HEK293 (cell line): ENCODE results near the gene MYLK.

Experiments used
- CTCF ChIA-PET: fragments of 350-600 bp; formaldehyde crosslinking; extraction: SDS; loops from one replicate; lab custom pipeline; 2021; ENCODE audit warnings: antibody characterized with exemption; lab: Yijun Ruan, JAX
- POLR2A ChIA-PET: fragments of 300-600 bp; formaldehyde crosslinking; extraction: SDS; loops from one replicate; lab custom pipeline; 2020; ENCODE audit warnings: antibody characterized with exemption, inconsistent platforms; lab: Yijun Ruan, JAX
- H3K27ac ChIP-seq: fragments of 200-500 bp; sonication (Bioruptor generic); 2 replicates; pipeline ENCODE4 v1.5.1; 2014; ENCODE audit warnings: low read depth, low read length, control low read depth, inconsistent platforms; ENCODE audit errors: extremely low read depth
- H3K36me3 ChIP-seq, 2 experiments: fragments of 200-500 bp in 1 of 2; sonication (Bioruptor generic) in 1 of 2; 1 replicate in 1 of 2; 2 replicates in 1 of 2; pipeline ENCODE4 v1.5.1; 2014 to 2017; ENCODE audit warnings: inconsistent platforms in 2 of 2, low read length in 2 of 2; ENCODE audit not compliant: control insufficient read depth in 2 of 2, insufficient read depth in 1 of 2
- H3K4me1 ChIP-seq: fragments of 200-500 bp; sonication (Bioruptor generic); 2 replicates; pipeline ENCODE4 v1.5.1; 2014; ENCODE audit warnings: mild to moderate bottlenecking, low read length, inconsistent platforms; ENCODE audit not compliant: control insufficient read depth, insufficient read depth
- H3K4me3 ChIP-seq: 2 replicates; pipeline ENCODE4 v1.5.1; 2011; ENCODE audit warnings: low read depth, mild to moderate bottlenecking, control low read depth, low read length, moderate library complexity
- H3K9me3 ChIP-seq: fragments of 200-500 bp; sonication (Bioruptor generic); 2 replicates; pipeline ENCODE4 v1.5.1; 2014; ENCODE audit warnings: low read depth, low read length, inconsistent platforms; ENCODE audit not compliant: control insufficient read depth, insufficient read depth
- EGR2 ChIP-seq: fragments of 450-650 bp; formaldehyde crosslinking; IDR thresholded peaks from 2 replicates; pipeline ENCODE4 v1.5.1; 2016; ENCODE audit warnings: low read depth, missing biosample characterization, missing genetic modification characterization
- GLI2 ChIP-seq: fragments of 450-650 bp; formaldehyde crosslinking; IDR thresholded peaks from 2 replicates; pipeline ENCODE4; 2017; ENCODE audit warnings: missing biosample characterization, missing genetic modification characterization, low read depth, borderline replicate concordance
- MYNN ChIP-seq: fragments of 450-650 bp; formaldehyde crosslinking; IDR thresholded peaks from 2 replicates; pipeline ENCODE4 v1.5.1; 2016; ENCODE audit warnings: missing biosample characterization, missing genetic modification characterization, borderline replicate concordance
- SP7 ChIP-seq: fragments of 450-650 bp; formaldehyde crosslinking; IDR thresholded peaks from 2 replicates; pipeline ENCODE4 v1.5.1; 2016; ENCODE audit warnings: missing biosample characterization, missing genetic modification characterization
- ZBTB21 ChIP-seq: fragments of 450-650 bp; formaldehyde crosslinking; IDR thresholded peaks from 2 replicates; pipeline ENCODE4 v1.5.1; 2017; ENCODE audit warnings: missing biosample characterization, missing genetic modification characterization
- ZBTB6 ChIP-seq: fragments of 450-650 bp; formaldehyde crosslinking; IDR thresholded peaks from 2 replicates; pipeline ENCODE4 v1.5.1; 2017; ENCODE audit warnings: missing biosample characterization, missing genetic modification characterization
- ZNF148 ChIP-seq: fragments of 450-650 bp; formaldehyde crosslinking; IDR thresholded peaks from 2 replicates; pipeline ENCODE4 v1.5.0; 2017; ENCODE audit warnings: missing biosample characterization, missing genetic modification characterization, borderline replicate concordance
- ZNF18 ChIP-seq: fragments of 450-650 bp; formaldehyde crosslinking; IDR thresholded peaks from 2 replicates; pipeline ENCODE4 v1.5.1; 2016; ENCODE audit warnings: missing biosample characterization, missing genetic modification characterization
- ZNF24 ChIP-seq: fragments of 450-650 bp; formaldehyde crosslinking; IDR thresholded peaks from 2 replicates; pipeline ENCODE4 v1.5.1; 2016; ENCODE audit warnings: missing biosample characterization, missing genetic modification characterization
- ZNF548 ChIP-seq: fragments of 450-650 bp; formaldehyde crosslinking; IDR thresholded peaks from 2 replicates; pipeline ENCODE4 v1.5.1; 2016; ENCODE audit warnings: missing biosample characterization, missing genetic modification characterization
- ZNF585B ChIP-seq: fragments of 450-650 bp; formaldehyde crosslinking; IDR thresholded peaks from 2 replicates; pipeline ENCODE4 v1.5.1; 2016; ENCODE audit warnings: missing biosample characterization, missing genetic modification characterization
- ZNF621 ChIP-seq: fragments of 450-650 bp; formaldehyde crosslinking; IDR thresholded peaks from 2 replicates; pipeline ENCODE4 v1.5.1; 2017; ENCODE audit warnings: missing biosample characterization, missing genetic modification characterization
- ZNF776 ChIP-seq: fragments of 450-650 bp; formaldehyde crosslinking; IDR thresholded peaks from 2 replicates; pipeline ENCODE4 v1.5.0; 2017; ENCODE audit warnings: missing biosample characterization, missing genetic modification characterization, borderline replicate concordance
- ZNF791 ChIP-seq: fragments of 450-650 bp; formaldehyde crosslinking; IDR thresholded peaks from 2 replicates; pipeline ENCODE4 v1.5.1; 2016; ENCODE audit warnings: missing biosample characterization, missing genetic modification characterization
- ZSCAN16 ChIP-seq: fragments of 450-650 bp; formaldehyde crosslinking; IDR thresholded peaks from 2 replicates; pipeline ENCODE4 v1.5.1; 2016; ENCODE audit warnings: missing biosample characterization, missing genetic modification characterization
- ZSCAN18 ChIP-seq: fragments of 450-650 bp; formaldehyde crosslinking; IDR thresholded peaks from 2 replicates; pipeline ENCODE4 v1.5.1; 2016; ENCODE audit warnings: missing biosample characterization, missing genetic modification characterization
- ZSCAN23 ChIP-seq: fragments of 450-650 bp; formaldehyde crosslinking; IDR thresholded peaks from 2 replicates; pipeline ENCODE4 v1.5.1; 2016; ENCODE audit warnings: missing biosample characterization, missing genetic modification characterization
- ZSCAN30 ChIP-seq: fragments of 450-650 bp; IDR thresholded peaks from 2 replicates; pipeline ENCODE4 v1.5.1; 2018; ENCODE audit warnings: missing biosample characterization, mild to moderate bottlenecking, missing genetic modification characterization, moderate library complexity
- ZSCAN4 ChIP-seq: fragments of 450-650 bp; formaldehyde crosslinking; IDR thresholded peaks from 2 replicates; pipeline ENCODE4 v1.5.1; 2017; ENCODE audit warnings: missing biosample characterization, missing genetic modification characterization
- ZSCAN5A ChIP-seq: fragments of 450-650 bp; formaldehyde crosslinking; IDR thresholded peaks from 2 replicates; pipeline ENCODE4 v1.5.1; 2016; ENCODE audit warnings: missing biosample characterization, missing genetic modification characterization

The MYLK gene

GRCh38 chr3:123883111-123883510, 1.0 kb downstream of the MYLK start:
- Histone ChIP-seq H3K27ac (no peak overlapping the region), H3K4me3 (no peak overlapping the region), H3K9me3 (no peaks in the 10 kb centered on the region), H3K36me3 (no peaks in the 10 kb centered on the region), H3K4me1 (no peaks in the 10 kb centered on the region)
- TF ChIP-seq ZNF791 (tag by site-specific recombination) (no peak), ZBTB21 (tag by site-specific recombination) (no peak), ZSCAN5A (tag by site-specific recombination) (no peak), ZNF776 (tag by site-specific recombination) (no peak), ZSCAN4 (tag by site-specific recombination) (no peak), MYNN (tag by site-specific recombination) (no peak), SP7 (tag by site-specific recombination) (no peak), ZNF148 (no peak), GLI2 (tag by site-specific recombination) (no peak), ZSCAN30 (tag by site-specific recombination) (no peak), ZNF24 (tag by site-specific recombination) (no peak)
- ChIA-PET POLR2A (interaction anchor here (1.1 kb wide), 1 partner anchor 10 kb away, joined by 3 read pairs; no protein-coding TSS in a partner anchor), CTCF (interaction anchor here (0.6 to 1.0 kb wide), 4 partner anchors 11 to 231 kb away, joined by 3 read pairs; no protein-coding TSS in a partner anchor)

GRCh38 chr3:123881771-123882170, 2.4 kb downstream of the MYLK start:
- no peaks in the 10 kb centered on the region for H3K9me3 ChIP-seq
- POLR2A ChIA-PET = interaction anchor here (1.1 kb wide), 1 partner anchor 9 kb away, joined by 3 read pairs; no protein-coding TSS in a partner anchor
- H3K4me3 ChIP-seq = no peak overlapping the region
- no peaks in the 10 kb centered on the region for H3K36me3 ChIP-seq
- TF ChIP-seq ZNF585B (no peak), ZNF18 (tag by site-specific recombination) (no peak), ZSCAN16 (tag by site-specific recombination) (no peak), EGR2 (tag by site-specific recombination) (no peak), ZNF621 (tag by site-specific recombination) (no peak), ZSCAN23 (tag by site-specific recombination) (no peak), ZBTB6 (tag by site-specific recombination) (no peak), ZSCAN18 (tag by site-specific recombination) (no peak), ZNF548 (tag by site-specific recombination) (no peak)
- TF ChIP-seq, all 188 proteins: peak for 0
- H3K4me1 ChIP-seq = no peaks in the 10 kb centered on the region
- H3K27ac ChIP-seq = no peak overlapping the region
- CTCF ChIA-PET = interaction anchor here (0.6 to 0.7 kb wide), 4 partner anchors 81 to 615 kb away, joined by 3 to 5 read pairs (median 4); no protein-coding TSS in a partner anchor
